AG09309 (cell line): ENCODE results near the gene PHETA1.

ENCODE experiments used
- DNase-seq: peaks from one replicate; pipeline ENCODE4 v3.0.0-alpha.2; 2010; ENCODE audit warnings: low read depth
- H3K4me3 ChIP-seq: 2 replicates; pipeline ENCODE4 v1.5.1; 2011; ENCODE audit warnings: mild to moderate bottlenecking, low read depth, low read length, moderate library complexity; ENCODE audit not compliant: control insufficient read depth
- TF ChIP-seq, protein P1 (sequence below): IDR thresholded peaks from 2 replicates; pipeline ENCODE4 v1.5.1; 2011; ENCODE audit warnings: mild to moderate bottlenecking, low read depth, low read length, inconsistent platforms; ENCODE audit not compliant: insufficient read depth, control insufficient read depth; ENCODE audit errors: missing control alignments

Gene PHETA1

GRCh38 chr12:111412830-111413441, 44.0 kb upstream of the PHETA1 start:
- DNase-seq: no peak
- TF ChIP-seq, protein P1, sequence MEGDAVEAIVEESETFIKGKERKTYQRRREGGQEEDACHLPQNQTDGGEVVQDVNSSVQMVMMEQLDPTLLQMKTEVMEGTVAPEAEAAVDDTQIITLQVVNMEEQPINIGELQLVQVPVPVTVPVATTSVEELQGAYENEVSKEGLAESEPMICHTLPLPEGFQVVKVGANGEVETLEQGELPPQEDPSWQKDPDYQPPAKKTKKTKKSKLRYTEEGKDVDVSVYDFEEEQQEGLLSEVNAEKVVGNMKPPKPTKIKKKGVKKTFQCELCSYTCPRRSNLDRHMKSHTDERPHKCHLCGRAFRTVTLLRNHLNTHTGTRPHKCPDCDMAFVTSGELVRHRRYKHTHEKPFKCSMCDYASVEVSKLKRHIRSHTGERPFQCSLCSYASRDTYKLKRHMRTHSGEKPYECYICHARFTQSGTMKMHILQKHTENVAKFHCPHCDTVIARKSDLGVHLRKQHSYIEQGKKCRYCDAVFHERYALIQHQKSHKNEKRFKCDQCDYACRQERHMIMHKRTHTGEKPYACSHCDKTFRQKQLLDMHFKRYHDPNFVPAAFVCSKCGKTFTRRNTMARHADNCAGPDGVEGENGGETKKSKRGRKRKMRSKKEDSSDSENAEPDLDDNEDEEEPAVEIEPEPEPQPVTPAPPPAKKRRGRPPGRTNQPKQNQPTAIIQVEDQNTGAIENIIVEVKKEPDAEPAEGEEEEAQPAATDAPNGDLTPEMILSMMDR: no peak
- H3K4me3 ChIP-seq: no peak overlapping the region

DNA sequence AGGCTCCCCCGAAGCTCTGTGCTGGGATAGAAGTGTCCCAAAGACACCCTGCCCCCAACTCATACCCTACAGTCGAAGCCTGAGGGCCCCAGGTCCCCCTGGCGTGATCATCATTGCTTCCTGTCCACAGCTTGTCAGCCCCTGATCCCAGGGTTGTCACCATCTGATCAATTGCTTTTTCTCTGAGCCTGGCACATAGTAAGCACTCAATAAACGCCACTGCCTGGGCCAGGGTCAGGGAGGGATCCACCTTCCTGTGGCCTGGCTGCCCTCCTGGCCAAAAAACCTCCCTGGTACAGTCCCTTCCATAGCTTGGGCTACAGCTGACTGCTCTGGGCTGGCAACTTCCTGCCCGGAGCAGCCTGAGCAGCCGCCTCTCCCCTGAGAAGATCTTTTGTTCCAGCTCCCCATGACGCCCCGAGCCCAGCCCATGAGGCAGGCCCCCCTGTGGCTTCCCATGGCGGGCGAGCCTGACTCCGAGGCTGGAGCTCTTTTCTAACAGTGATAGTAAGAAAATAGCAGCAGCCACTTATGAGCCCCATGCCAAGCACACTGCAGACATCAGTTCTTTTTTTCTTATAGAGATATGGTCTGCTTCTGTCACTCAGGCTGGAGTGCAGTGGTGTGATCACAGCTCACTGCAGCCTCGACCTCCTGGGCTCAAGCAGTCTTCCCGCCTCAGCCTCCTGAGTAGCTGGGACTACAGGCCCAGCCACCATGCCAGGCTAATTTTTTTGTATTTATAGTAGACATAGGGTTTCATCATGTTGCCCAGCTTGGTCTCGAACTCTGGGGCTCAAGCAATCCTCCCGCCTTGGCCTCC, 43.3 kb upstream of the PHETA1 start:
- TF ChIP-seq, protein P1: no peak
- DNase-seq: no peak
- H3K4me3 ChIP-seq: no peak overlapping the region

GRCh38 chr12:111411185-111411764, 42.4 kb upstream of the PHETA1 start:
- no peak overlapping the region for H3K4me3 ChIP-seq
- TF ChIP-seq, protein P1: no peak

DNA sequence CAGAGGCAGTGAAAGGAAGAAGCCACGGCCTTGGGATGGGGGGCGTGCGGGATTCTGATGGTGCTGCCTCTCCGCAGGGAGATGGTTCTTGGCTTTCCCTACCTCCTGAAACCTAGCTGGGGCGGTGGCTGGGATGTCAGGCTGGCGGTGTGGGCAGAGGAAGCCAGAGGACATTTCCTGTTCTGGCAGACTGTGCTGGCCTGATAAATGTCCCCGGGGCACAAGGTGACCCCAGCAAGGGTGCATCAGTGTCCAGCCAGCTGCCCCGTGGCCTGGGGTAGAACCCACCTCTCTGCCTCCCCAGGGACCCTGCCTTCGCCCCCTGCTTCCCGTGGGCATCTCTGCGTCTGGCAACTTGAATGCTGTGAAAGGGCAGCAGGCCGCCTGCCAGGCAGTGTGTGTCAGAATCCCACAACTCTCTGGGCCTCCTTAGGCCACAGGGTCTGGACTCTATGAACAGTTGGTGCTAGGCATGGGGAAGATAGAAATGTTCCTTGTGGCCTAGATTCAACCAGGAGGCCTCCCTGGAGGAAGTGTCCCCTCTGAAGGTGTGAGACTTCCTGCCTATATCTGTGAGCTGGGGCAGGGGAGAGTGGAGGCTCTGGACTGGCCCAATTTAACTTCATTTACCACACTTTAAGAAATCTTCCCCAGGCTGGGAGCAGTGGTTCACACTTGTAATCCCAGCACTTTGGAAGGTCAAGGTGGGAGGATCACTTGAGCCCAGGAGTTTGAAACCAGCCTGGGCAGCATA, 41.7 kb upstream of the PHETA1 start:
- no peak overlapping the region for H3K4me3 ChIP-seq
- TF ChIP-seq, protein P1: no peak
- no peak for DNase-seq

More at GRCh38 chr12:111411185-111411764, 42.4 kb upstream of the PHETA1 start:
- no peak for DNase-seq

- H3K4me3 ChIP-seq: peak overlapping the region; percentile 32
- no peak for DNase-seq
Observed at GRCh38 chr12:111409780-111410430, 41.0 kb upstream of the PHETA1 start.

More at GRCh38 chr12:111409780-111410430, 41.0 kb upstream of the PHETA1 start:
- TF ChIP-seq, protein P1: no peak
